ENCODE data around the gene KRT81.
"Not testable (repeated sequence)": the region's sequence is repeated elsewhere in the genome, so short reads cannot be mapped to it uniquely, and the experiment has no call there.

KRT81 gene

GRCh38 chr12:52268212-52268611 lies 23.1 kb downstream of the KRT81 start:
- no peak for DNase-seq

- DNase-seq, result no peak
Observed at GRCh38 chr12:52267699-52268098, 23.6 kb downstream of the KRT81 start.

- no peak for DNase-seq
Observed at GRCh38 chr12:52267266-52267665, 24.1 kb downstream of the KRT81 start.

GRCh38 chr12:52266514-52266913 lies 24.8 kb downstream of the KRT81 start:
- no peak for DNase-seq

GRCh38 chr12:52264435-52264825 lies 26.9 kb downstream of the KRT81 start:
- DNase-seq, result no peak

GRCh38 chr12:52263761-52264434 lies 27.4 kb downstream of the KRT81 start:
- no peak for DNase-seq

GRCh38 chr12:52262286-52262685 lies 29.0 kb downstream of the KRT81 start:
- DNase-seq, result no peak

GRCh38 chr12:52261208-52261484 lies 30.2 kb downstream of the KRT81 start:
- DNase-seq, result no peak

GRCh38 chr12:52260361-52261207 lies 30.8 kb downstream of the KRT81 start:
- DNase-seq, result no peak

GRCh38 chr12:52259657-52260243 lies 31.6 kb downstream of the KRT81 start:
- no peak for DNase-seq

- no peak for DNase-seq
Observed at GRCh38 chr12:52258335-52258901, 32.9 kb downstream of the KRT81 start.

- not testable (repeated sequence) for DNase-seq
Observed at GRCh38 chr12:52257922-52258321, 33.4 kb downstream of the KRT81 start.

- no peak for DNase-seq
Observed at GRCh38 chr12:52257074-52257551, 34.2 kb downstream of the KRT81 start.

GRCh38 chr12:52256584-52256935 lies 34.8 kb downstream of the KRT81 start:
- DNase-seq, result no peak

- no peak for DNase-seq
Observed at GRCh38 chr12:52255926-52256583, 35.3 kb downstream of the KRT81 start.

- DNase-seq, result no peak
Observed at GRCh38 chr12:52254965-52255751, 36.2 kb downstream of the KRT81 start.

- DNase-seq, result no peak
Observed at GRCh38 chr12:52254180-52254964, 37.0 kb downstream of the KRT81 start.

- no peak for DNase-seq
Observed at GRCh38 chr12:52253391-52254179, 37.7 kb downstream of the KRT81 start.

- DNase-seq, result no peak
Observed at GRCh38 chr12:52252728-52253343, 38.5 kb downstream of the KRT81 start.

- DNase-seq, result not testable (repeated sequence)
Observed at GRCh38 chr12:52252175-52252615, 39.1 kb downstream of the KRT81 start.
